Right ventricle myocardium superior (tissue), 1 donor: ENCODE data around the gene RHEX. TPM values are rescaled to one million over a fixed set of nuclear protein-coding genes. Genes with fewer than 3 reads are reported as not detected.

Source experiments
- ATAC-seq: fragments of 200-7000 bp; cut with Tn5 transposase; one replicate; pipeline ENCODE4 v1.9.1; 2020; ENCODE audit warnings: mild to moderate bottlenecking; ENCODE audit not compliant: poor library complexity
- DNase-seq: peaks from one replicate; pipeline ENCODE4 v3.0.0-alpha.2; 2020
- intact Hi-C: fragments of 100-400 bp; cut with DNase I; formaldehyde crosslinking; loops from one replicate; pipeline ENCODE4 v1.11.2; 2022
- total RNA-seq: library from RNA; stranded (reverse); fragmentation: NEBNext Ultra II Directional; extraction: Animal tissue kit (Norgen Biotek cat#: 25700); gene quantifications from one replicate; pipeline ENCODE4 v1.2.1, GENCODE V29; 2021
- donor health status: DM: no; HTN: yes; CAD: no; lungs with severe emphysema.

Gene RHEX
- total RNA-seq, 1 donor from 2014 or later, result 0.86 TPM

- intact Hi-C loops, result loop anchor here (10.0 kb wide), 1 partner anchor 314 kb away; no protein-coding TSS in a partner anchor
- ATAC-seq (no peak), DNase-seq (no peak)
Measured at GRCh38 chr1:206108635-206109034, 55.7 kb downstream of the RHEX start.

GRCh38 chr1:206109718-206110117, 56.7 kb downstream of the RHEX start:
- no peak for ATAC-seq
- intact Hi-C loops, result loop anchor here (10.0 kb wide), 1 partner anchor 315 kb away; no protein-coding TSS in a partner anchor
- DNase-seq, result no peak

GRCh38 chr1:206110161-206110560, 57.2 kb downstream of the RHEX start:
- DNase-seq, result no peak
- ATAC-seq, result no peak
- intact Hi-C loops, result no loop called here

GRCh38 chr1:206110820-206111219, 57.8 kb downstream of the RHEX start:
- DNase-seq (no peak), ATAC-seq (no peak)
- intact Hi-C loops, result no loop called here

- no peak for ATAC-seq
- no peak for DNase-seq
- intact Hi-C loops, result no loop called here
Measured at GRCh38 chr1:206111271-206111927, 58.4 kb downstream of the RHEX start.

GRCh38 chr1:206112600-206113301, 59.8 kb downstream of the RHEX start:
- ATAC-seq, result no peak
- intact Hi-C loops, result no loop called here
- no peak for DNase-seq

GRCh38 chr1:206114692-206115640, 62.0 kb downstream of the RHEX start:
- intact Hi-C loops, result no loop called here
- ATAC-seq (no peak), DNase-seq (no peak)

- DNase-seq, result no peak
- intact Hi-C loops, result no loop called here
- ATAC-seq, result no peak
Measured at GRCh38 chr1:206115791-206116190, 62.8 kb downstream of the RHEX start.

- DNase-seq, result no peak
- ATAC-seq, result no peak
- intact Hi-C loops, result no loop called here
Measured at GRCh38 chr1:206116191-206116872, 63.4 kb downstream of the RHEX start.

GRCh38 chr1:206116873-206117150, 63.8 kb downstream of the RHEX start:
- ATAC-seq (no peak), DNase-seq (no peak)
- intact Hi-C loops, result no loop called here

GRCh38 chr1:206117151-206117948, 64.4 kb downstream of the RHEX start, which contains the start of gene AVPR1B:
TSS of gene AVPR1B (minus strand) at chr1:206117388. CDS start at chr1:206116890, 498 bp downstream.
- peak; percentile 71 for DNase-seq
- ATAC-seq, result peak; percentile 92
- intact Hi-C loops, result no loop called here

GRCh38 chr1:206120406-206120805, 67.4 kb downstream of the RHEX start:
- ATAC-seq (no peak), DNase-seq (no peak)
- intact Hi-C loops, result no loop called here

- DNase-seq, result no peak
- no peak for ATAC-seq
- intact Hi-C loops, result no loop called here
Measured at GRCh38 chr1:206121269-206121668, 68.3 kb downstream of the RHEX start.

GRCh38 chr1:206122686-206123085, 69.7 kb downstream of the RHEX start:
- DNase-seq (no peak), ATAC-seq (no peak)
- intact Hi-C loops, result no loop called here

- DNase-seq (no peak), ATAC-seq (peak; percentile 62)
- intact Hi-C loops, result no loop called here
Measured at GRCh38 chr1:206125346-206125745, 72.4 kb downstream of the RHEX start.

- DNase-seq (no peak), ATAC-seq (no peak)
- intact Hi-C loops, result no loop called here
Measured at GRCh38 chr1:206127336-206127735, 74.4 kb downstream of the RHEX start.

GRCh38 chr1:206128196-206128595, 75.2 kb downstream of the RHEX start:
- no peak for DNase-seq
- intact Hi-C loops, result no loop called here
- no peak for ATAC-seq

- ATAC-seq (peak; percentile 75), DNase-seq (no peak)
- intact Hi-C loops, result no loop called here
Measured at GRCh38 chr1:206131037-206131436, 78.1 kb downstream of the RHEX start.
